ENCODE data around the gene GABRP.
"Not testable (repeated sequence)": the region's sequence is repeated elsewhere in the genome, so short reads cannot be mapped to it uniquely, and the experiment has no call there.

Gene GABRP

DNA sequence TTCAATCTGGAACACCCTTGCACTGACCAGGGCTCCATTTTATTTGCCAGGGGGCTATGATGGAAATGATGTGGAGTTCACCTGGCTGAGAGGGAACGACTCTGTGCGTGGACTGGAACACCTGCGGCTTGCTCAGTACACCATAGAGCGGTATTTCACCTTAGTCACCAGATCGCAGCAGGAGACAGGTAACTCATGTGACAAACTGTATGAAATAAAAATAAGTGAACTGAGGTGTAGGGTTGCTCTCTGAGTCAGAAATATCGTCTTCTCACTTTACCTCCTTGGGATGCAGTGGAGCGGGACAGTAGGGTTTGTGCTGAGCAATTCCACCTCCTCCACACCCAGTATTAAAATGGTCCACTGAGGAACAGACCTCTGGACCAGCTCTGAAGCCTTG is 22.1 kb downstream of the GABRP start:
- DNase-seq, result no peak

DNA sequence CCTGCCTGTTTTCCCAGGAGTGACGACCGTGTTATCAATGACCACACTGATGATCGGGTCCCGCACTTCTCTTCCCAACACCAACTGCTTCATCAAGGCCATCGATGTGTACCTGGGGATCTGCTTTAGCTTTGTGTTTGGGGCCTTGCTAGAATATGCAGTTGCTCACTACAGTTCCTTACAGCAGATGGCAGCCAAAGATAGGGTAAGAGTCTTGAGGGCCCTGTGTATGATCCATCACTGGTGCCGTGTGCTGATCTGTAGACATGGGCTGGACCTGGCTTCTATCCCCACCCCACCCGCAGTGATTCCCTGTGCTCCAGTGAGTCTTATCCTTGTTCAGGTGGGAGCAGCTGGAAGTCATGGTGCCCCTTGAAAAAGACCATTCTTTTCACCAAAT is 26.0 kb downstream of the GABRP start:
- no peak for DNase-seq

DNA sequence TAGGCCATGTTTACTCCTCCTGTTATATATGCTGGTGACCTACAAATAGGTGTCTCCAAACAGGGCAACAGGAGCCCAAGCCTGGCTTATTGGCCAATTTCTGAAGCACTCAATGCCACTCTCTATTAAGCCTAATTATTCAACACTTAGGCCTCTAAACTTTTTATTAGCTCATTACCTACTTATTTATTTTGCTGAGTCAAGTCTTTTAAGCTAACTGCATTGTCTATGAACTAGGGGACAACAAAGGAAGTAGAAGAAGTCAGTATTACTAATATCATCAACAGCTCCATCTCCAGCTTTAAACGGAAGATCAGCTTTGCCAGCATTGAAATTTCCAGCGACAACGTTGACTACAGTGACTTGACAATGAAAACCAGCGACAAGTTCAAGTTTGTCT is 28.2 kb downstream of the GABRP start:
- no peak for DNase-seq

DNA sequence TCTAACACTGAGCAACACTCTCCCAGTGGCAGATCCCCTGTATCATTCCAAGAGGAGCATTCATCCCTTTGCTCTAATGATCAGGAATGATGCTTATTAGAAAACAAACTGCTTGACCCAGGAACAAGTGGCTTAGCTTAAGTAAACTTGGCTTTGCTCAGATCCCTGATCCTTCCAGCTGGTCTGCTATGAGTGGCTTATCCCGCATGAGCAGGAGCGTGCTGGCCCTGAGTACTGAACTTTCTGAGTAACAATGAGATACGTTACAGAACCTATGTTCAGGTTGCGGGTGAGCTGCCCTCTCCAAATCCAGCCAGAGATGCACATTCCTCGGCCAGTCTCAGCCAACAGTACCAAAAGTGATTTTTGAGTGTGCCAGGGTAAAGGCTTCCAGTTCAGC is 29.7 kb downstream of the GABRP start:
- DNase-seq, result no peak

DNA sequence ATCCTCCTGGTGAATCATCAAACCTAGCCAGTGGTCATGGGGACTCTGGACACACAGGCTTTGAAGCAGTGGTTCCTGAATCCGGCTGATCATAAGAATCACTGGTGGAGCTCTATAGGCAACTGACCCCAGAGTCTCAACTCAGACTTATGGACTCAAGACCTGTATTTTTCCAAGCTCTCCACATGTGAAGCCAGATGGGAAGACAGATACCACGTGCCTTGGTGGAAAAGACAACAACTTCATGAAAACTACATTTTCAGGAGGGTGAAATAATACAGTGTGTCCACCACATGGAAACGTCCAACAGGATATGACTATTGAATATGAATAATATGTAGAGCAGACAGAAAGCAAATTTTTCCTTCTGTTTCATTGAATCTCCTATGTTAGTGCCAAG is 33.7 kb downstream of the GABRP start:
- DNase-seq, result no peak

DNA sequence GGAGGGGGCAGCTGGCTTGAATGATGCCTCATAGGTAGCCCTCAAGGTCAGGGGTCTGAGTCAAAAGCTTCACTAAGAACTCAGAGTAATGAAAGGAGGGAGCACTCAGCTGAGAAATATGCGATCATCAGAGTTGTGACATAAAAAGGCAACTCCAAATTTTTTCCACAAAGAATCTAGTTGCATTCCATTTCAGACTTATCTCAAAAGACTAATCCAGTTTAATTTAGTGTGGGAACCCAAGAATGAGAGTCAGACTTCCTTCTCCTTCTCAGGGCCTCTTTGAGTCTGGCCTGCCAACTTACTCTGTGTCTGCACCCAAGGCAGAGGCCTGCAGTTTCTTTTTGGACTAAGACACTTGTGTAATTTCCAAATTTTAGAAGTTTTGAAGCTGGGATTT is 34.7 kb downstream of the GABRP start:
- no peak for DNase-seq

DNA sequence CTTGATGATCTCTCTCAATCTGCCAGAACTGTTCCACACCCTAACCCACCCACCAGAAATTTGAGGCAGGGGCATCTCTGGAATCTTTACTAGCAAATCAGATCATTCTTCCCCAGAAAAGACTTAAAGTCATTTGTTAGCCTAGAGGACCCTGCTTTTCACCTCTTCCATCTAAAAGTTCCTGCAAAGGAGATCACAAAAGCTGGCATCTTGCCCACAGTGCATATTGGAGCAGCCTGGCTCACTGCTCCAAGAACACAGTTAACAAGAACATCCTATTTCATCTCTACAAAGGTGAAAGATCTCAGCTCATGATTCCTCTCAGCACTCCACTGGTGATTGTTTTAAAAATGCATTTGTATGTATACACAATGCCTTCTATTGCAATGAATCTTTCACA is 36.3 kb downstream of the GABRP start:
- no peak for DNase-seq

DNA sequence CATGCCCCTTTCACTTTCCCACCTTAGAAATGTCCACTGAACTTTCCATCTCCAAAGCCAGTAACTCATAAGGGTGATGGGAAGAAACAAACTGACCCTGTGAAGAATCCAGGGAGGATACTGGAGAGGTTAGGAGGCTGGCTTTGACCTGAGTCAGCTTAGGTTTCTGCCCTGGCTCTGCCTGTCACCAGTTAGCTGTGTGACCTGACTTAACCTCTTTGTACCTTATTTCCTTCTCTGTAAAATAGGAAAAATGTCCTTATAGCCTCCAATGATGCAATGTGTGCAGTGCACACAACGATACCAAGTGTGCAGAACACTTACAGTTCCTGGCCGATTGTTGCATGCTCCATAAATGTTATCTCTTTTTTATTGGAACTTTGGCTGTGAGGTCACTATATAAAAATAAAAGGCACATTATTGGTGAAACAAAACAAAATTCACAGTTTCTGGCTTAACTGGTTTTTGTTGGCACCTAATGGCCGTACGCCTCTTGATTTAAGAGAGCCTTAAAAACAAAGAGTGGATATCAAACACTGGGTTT is 37.8 kb downstream of the GABRP start:
- DNase-seq, result no peak

DNA sequence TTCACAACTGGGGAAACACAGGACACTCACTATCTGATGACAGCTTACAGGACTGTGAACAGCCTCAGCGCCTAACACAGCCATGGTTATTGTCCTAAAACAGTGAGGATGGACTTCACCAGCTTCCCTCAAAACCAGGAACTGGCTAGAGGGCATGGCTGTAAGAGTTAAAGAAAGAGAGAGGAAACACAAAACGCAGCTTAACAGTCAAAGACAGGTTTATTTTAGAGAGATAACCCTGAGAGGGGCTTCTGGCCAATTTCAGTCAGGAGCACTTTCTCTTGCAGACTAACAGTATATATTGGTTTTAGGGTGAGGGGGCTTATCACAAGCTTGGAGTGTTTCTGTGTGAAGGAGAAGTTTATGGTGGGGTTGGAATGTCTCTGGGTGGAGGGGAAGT is 42.6 kb downstream of the GABRP start:
- DNase-seq, result no peak

DNA sequence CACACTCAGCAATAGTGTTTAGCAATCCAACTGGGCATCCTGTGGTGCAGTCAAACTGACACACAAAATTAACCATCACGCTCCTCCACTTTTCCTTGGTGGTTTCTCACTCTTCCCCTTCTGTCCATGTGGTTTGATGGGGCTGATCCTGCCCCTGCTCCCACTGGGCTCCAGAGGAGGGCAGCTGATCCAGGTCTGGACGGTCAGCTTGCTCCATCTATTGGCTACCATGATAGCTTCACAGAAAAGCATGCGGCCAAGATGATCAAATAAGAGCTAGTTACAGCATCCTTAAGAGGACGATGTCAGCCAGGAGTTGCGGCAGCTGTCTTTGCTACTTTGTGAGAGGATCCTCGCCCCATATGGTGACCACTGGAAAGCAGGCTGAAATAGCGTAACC is 48.7 kb downstream of the GABRP start:
- DNase-seq, result no peak

DNA sequence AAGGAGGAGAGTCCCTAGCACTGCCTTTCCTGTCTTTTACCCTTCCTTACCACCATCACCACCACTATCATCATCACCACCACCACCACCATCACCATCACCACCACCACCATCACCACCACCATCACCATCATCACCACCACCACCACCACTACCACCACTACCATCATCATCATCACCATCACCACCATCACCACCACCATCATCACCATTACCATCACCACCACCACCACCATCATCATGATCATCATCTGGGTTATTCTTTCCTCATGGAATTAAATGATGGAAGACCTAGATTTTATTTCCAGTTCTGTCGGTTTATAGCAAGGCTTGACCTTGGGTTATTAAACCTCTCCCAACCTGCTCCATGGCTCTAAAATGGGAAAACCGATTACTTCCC is 50.5 kb downstream of the GABRP start:
- not testable (repeated sequence) for DNase-seq

DNA sequence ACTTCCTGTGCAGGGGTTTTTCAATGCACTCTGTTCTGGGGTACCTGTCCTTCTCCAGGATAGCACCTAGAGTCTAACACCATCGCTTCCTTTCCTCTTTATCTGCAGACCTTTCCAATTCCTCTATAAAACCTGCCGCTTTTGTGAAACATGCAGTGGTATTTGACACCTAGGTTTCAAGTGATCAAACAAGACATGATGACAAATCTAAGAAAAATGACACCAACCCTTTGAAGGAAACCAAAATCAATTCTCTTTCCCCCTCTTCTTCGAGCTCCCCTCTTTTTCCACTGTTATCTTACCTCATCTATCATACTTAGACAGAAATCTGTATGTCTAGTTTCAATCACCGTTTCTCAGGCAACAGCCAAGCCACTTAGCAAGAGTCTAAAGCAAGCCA is 52.7 kb downstream of the GABRP start:
- no peak for DNase-seq

DNA sequence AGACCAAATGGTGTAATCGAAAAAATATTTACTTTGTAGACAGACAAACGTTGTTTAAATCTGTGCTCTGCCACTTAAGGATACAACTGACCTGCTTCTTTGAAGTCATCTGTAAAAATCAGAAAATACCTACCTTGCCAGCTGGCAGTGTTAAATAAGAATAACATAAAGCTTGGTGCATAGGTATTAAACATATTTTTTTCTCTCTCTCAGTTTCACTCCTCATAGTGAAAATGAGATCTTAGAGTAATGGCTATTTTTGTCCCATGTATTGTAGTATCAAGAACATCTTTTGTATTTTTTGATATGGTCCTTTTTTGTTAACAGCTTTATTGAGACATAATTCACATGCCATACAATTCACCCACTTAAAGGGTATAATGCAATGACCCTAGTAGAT is 60.3 kb downstream of the GABRP start:
- no peak for DNase-seq

DNA sequence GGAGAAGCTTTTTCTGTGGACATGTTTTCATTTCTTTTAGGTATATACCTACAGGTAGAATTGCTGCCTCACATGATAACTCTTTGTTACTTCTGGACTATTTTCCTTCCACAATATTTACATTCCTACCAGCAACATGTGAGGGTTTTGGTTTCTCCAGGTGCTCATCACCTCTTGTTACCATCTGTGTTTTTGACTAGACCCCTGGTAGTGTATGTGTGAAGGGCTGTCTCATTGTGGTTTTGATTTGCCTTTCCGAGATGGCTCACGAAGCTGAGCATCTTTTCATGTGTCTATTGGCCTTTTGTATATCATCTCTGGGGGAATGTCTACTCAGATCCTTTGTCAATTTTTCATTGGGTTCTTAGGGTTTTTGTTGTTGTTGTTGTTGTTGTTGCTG is 61.1 kb downstream of the GABRP start:
- DNase-seq, result no peak

DNA sequence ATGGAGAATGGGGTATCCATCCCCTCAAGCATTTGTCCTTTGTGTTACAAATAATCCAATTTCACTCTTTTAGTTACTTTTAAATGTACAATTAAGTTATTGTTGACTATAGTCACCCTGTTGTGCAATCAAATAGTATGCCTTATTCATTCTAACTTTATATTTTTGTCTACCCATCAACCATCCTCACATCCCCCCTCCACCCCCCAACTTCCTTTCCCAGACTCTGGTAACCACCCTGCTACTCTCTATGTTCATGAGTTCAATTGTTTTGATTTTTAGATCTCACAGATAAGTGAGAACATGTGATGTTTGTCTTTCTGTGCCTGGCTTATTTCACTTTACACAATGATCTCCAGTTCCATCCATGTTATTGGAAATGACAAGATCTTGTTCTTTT is 62.9 kb downstream of the GABRP start:
- no peak for DNase-seq

DNA sequence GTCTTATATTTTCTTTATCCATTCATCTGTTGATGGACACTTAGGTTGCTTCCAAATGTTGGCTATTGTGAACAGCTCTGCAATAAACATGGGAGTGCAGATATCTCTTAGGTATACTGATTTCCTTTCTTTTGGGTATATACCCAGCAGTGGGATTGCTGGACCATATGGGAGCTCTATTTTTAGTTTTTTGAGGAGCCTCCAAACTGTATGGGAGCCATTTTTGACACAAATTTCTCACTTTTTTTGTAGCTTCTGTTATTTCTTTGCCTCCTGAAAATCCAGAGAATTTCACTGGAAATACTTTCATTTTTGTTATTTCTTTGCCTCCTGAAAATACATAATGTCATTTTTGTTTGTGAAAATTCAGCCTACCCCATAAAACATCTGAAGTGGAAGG is 63.3 kb downstream of the GABRP start:
- DNase-seq, result no peak

DNA sequence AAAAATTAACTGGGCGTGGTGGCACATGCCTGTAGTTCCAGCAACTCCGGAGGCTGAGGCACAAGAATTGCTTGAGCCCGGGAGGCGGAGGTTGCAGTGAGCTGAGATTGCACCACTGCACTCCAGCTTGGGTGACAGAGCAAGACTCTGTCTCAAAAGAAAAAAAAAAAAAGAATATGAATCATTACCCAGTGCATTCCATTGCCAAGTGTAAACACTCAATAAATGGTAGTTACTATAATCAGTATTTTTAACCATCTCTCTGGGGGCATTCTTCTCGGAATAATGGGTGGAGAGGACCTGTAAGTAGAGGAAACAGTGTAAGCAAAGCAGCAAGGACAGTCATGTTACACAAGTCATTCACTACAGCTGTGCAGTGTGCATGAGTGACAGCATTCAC is 64.5 kb downstream of the GABRP start:
- no peak for DNase-seq

DNA sequence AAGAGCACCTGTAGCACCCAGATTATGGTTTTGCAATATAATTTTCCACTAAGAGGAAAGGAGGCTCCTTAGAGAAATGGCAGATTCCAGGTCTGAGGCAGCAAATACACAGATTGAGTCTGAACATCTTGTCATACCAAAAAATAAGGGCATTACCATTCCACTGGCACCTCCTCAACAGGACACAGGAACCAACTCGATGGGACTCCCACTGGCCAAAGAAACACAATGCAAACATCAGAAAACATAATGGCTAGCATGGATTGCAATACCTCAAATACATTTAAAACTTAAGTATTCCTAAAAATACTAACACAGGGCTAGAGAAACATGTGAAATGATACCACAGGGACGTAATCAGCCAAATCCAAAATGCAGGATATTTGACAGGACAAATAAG is 65.8 kb downstream of the GABRP start:
- no peak for DNase-seq

DNA sequence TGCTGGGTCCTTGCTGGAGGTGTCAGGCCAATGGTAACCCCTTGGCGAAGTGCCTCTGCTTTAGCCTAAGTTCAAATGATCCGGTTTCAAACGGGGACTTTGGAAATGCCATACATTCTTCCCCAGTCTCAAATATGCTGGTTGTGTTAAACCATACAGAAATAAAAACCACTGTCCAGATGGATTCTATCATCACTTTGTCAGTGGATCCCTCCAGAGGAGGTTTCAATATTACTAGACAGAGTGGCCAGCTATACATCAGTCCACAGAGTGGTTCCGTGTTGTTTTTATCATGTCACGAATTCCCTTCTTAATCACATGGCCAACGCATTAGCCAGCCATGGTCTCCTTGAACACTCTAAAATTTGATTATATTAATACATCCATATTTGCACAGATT is 71.0 kb downstream of the GABRP start:
- no peak for DNase-seq

DNA sequence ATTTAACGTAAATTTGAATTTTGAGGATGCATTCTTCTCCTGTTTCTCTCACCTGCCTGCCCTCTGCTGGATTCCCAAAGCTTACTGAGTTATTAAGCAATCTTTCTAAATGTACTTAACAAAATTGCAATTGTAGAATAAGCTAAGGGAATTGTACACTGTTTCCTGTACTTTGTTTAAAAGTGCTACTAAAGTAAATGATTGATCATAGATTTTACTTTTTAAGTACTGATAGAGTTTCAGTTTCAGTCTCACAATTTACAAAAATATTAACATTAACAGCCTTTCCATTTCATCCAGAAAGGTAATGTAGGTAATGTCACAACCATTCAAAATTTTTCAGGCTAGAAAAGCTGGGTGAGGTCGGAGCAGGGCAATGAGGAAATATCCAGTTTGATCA is 73.5 kb downstream of the GABRP start:
- no peak for DNase-seq

DNA sequence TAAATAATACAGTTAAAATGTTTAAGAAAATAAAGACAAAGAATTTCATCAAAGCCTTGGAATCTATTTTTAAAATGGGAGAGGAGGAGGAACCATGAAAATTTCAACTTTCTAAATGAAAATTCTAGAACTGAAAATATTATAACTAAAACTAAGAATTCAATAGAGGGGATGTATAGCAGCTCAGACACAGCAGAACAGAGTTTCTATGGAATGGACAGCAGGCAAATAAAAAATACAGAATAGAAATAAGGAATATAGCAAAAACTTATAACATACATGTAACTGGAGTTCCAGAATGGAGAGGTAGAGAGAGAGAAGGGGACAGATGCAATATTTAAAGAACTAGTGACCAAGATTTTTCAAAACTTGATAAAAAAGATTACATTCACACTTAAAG is 76.9 kb downstream of the GABRP start:
- DNase-seq, result no peak

DNA sequence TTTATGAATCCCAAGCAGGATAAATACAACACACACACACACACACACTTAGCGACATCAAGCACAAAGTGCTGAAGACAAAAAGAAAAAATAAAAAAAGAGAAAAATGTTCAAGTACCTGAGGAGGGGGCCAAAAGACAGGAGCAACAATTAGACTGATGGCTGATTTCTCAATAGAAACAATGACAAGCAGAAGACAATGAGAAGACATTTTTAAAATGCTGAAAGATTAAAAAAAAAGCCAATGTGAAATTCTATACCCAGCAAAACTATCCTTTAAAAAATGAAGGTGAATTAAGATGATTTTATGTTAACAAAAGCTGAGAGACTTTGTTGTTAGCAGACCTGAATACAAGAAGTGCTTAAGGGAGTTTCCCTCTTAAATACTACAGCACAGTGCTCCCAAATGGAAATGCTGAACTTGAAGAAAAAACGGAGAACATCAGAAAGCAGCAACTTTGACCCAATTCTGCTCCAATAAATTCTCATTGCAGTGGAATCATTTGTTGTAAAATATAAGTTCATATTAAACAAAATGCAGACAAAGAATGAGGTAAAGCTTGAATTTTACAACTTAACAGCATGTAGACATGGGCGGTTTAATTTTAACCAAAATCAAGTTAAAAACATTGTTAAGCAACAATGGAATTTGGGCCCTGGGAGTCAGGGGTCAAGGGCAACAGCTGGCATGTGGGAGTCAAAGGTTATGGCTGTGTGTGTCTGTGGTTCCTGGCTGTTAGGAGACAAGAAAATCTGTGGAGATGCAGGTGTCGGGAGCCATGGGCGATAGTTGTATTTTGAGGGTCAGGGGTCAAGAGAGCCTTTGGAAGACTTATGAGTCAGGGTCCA is 77.5 kb downstream of the GABRP start:
- no peak for DNase-seq

DNA sequence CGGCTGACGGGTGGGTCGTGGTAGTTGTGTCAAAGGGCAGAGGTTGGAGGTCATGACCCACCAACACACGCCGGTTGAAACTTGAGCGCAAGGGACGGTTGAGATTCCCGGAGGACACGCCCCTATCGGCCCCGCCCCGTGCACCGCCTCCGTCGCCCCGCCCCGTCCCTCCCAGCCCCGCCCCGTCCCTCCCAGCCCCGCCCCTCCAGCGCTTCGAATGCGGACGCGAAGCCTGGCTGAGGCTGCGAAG is 78.1 kb downstream of the GABRP start:
- DNase-seq, result no peak

DNA sequence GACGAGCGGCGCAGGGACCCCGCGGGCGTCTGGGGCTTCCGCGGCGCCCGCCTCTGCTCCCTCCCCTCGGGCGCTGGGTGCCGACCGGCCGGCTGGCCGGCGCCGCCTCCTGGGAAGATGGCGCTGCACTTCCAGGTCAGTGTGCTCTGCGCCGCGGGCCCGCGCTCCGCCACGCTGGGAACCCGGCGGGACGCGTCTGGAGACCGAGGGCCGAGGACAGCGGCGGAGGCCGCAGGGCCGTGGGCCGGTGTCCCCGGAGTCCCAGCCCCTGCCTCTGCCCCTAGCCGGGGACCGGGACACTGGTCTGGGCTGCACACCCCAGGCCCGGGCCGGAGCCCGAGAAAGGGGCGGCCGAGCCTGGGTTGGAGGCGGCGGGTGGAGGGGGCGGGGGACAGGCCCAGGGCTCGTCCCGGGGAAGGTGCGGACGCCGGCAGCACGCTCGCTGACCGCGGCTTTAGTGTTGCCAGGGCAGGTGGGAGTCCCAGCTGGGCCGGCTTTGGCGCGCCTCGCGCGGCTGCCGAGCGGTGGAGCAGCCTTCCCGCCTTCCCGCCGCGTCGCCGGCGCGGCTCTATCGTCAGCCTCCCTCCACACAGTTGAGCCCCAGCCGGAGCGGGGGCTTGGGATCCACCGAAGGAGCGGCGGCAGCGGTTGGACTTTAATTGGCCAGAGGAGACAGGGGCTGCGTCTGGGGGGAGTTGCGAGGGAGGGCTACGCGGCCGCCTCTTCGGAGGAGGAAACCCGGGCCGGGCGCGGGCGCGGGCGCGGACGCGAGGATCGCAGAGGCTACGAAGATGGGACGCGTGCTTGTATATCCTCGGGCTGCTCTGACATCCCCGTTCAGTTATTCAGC is 78.6 kb downstream of the GABRP start, which contains the start of gene RANBP17:
Gene RANBP17 (plus strand): TSS at position 102 of the 850 bp plus-strand sequence.
- DNase-seq, result no peak

Measured in activated gamma-delta T cell treated with Interleukin-2 at 50 U/mL for 16 hours (primary cell).